Motor neuron (in vitro differentiated cells): ENCODE results near the gene STING1. TPM values are rescaled to one million over a fixed set of nuclear protein-coding genes. Genes with fewer than 3 reads are reported as not detected.
"Not testable (repeated sequence)": the region's sequence is repeated elsewhere in the genome, so short reads cannot be mapped to it uniquely, and the experiment has no call there.

ENCODE experiments used
- ATAC-seq, 8 experiments: fragments of 200-7000 bp; cut with Tn5 transposase; replicated peaks in 6 of 8; 2 replicates each; pipeline ENCODE4 v1.8.0; 2021; ENCODE audit warnings: mild to moderate bottlenecking in 8 of 8, moderate library complexity in 8 of 8
- H3K27ac ChIP-seq, 2 donors: fragments of 250-450 bp; sonication (Bioruptor Pico); 2 replicates each; pipeline ENCODE4 v1.9.0; 2021; ENCODE audit warnings: antibody characterized with exemption in 2 of 2, mild to moderate bottlenecking in 2 of 2, moderate library complexity in 1 of 2
- H3K4me1 ChIP-seq, 2 donors: fragments of 250-450 bp; sonication (Bioruptor Pico); replicated peaks in 1 of 2; 2 replicates each; pipeline ENCODE4 v1.6.1; 2021; ENCODE audit warnings: antibody characterized with exemption in 2 of 2, mild to moderate bottlenecking in 2 of 2, moderate library complexity in 1 of 2
- H3K4me3 ChIP-seq, 5 donors: fragments of 250-450 bp; sonication (Bioruptor Pico); 2 replicates each; pipeline ENCODE4 v1.9.0; 2021; ENCODE audit warnings: antibody characterized with exemption in 5 of 5, mild to moderate bottlenecking in 5 of 5, moderate library complexity in 4 of 5
- WGBS, 10 experiments: fragments of 450-650 bp; shearing (Covaris generic); methylation state at CpG; one replicate each; pipeline ENCODE4 v1.0.0; 2022; 5-methylcytosine and 5-hydroxymethylcytosine counted together
- in situ Hi-C, 9 experiments: fragments of 400-800 bp; cut with MboI; loops; one replicate each; pipeline ENCODE4 v1.15.0; 2021; ENCODE audit warnings: low sequenced_read_pairs in 9 of 9, low pct_unique_long_range_greater_than_20kb in 2 of 9; ENCODE audit not compliant: unreplicated experiment in 9 of 9
- total RNA-seq, 8 experiments: library from RNA; unstranded; fragments of 300-600 nt; gene quantifications; 2 replicates each; pipeline versions ENCODE4 v1.2.3 to v1.2.4, GENCODE V29; 2022

Gene STING1
- total RNA-seq, 8 experiments from 2014 or later: 0.16 to 30.3 (median 13.0) TPM

- ATAC-seq: no peak
- Histone ChIP-seq H3K4me1 (no peaks in the 10 kb centered on the region), H3K4me3 (no peak overlapping the region), H3K27ac (no peak overlapping the region)
- in situ Hi-C loops: no loop called here
- WGBS, 10 experiments: 88 to 100% (median 92%) methylated on average over 1 to 11 of the region's 12 CpGs; no CpG with 5 or more reads in 6 of the 10 experiments
These were observed 25.8 kb downstream of the STING1 start for GRCh38 chr5:139456776-139457175.

DNA sequence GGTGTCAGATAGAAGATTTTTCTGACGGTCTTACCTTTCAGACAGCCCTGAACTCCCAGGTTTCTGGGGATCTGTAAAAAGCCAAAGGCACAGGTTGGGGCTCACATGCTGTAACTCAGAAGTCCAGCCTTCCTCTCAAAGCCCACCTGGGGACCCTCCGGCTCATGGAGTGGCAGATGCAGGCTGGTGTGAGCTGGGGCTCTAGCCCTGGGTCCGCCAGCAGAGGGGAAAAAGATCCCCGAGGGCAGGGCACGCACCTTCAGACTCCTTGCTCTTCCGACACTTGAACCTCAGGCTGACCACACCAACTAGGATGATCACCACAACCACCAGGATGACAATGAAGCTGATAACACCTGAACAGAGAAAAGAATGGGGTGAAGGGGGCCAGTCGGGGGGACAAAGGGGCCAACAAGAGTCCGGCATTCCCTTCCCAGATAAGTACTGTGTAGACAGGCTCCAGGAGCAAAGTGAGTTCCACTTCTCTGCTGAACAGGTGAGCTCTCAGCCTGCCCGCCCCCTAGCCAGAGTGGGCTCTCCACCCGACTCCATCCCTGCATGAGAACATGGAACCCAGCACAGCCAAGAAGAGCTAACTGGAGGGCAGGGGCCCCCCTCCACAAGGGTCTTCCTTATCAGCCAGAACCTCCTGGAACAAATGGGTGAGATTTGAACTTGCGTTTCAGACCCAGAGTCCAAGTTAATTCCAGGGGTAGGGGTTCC is 27.8 kb downstream of the STING1 start:
- H3K4me3 ChIP-seq: no peak overlapping the region
- in situ Hi-C loops: no loop called here
- WGBS, 10 experiments: 40 to 89% (median 54%) methylated on average over 1 to 4 of the region's 11 CpGs; no CpG with 5 or more reads in 4 of the 10 experiments
- no peaks in the 10 kb centered on the region for H3K4me1 ChIP-seq
- no peak for ATAC-seq
- no peak overlapping the region for H3K27ac ChIP-seq

DNA sequence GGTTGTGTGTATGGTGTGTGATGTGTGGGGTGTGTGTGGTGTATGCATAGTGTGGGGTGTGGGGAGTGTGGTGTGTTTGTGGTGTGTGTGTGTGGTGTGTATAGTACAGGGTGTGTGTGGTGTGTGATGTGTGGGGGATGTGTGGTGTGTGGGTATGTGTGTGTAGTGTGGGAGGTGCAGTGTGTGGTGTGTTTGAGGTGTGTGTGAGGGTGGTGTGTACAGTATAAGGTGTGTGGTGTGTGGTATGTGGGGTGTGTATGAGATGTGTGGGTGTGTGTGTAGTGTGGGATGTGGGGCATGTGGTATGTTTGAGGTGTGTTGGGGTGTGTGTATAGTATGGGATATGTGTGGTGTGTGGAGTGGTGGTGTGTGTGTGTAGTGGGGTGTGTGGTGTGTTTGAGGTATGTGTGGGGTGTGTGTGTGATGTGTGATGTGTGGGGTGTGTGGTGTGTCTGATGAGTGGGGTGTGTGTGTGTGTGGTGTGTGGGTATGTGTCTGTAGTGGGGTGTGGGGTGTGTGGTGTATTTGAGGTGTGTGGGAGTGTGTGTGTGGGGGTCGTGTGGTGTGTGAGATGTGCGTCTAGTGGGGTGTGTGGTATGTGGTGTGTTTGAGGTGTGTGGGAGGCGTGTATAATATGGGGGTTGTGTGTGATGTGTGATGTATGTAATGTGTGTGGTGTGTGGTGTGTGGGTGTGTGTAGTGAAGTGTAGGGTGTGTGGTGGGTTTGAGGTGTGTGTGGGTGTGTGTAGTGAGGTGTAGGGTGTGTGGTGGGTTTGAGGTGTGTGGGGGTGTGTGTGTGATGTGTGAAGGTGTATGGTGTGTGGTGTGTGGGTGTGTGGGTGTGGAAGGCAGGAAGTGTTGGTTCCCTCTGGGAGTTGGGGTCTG is 28.6 kb downstream of the STING1 start:
- WGBS, 10 experiments: 89 to 100% (median 93%) methylated on average over 1 to 3 of the region's 3 CpGs; no CpG with 5 or more reads in 7 of the 10 experiments
- in situ Hi-C loops: no loop called here
- Histone ChIP-seq H3K27ac (no peak overlapping the region), H3K4me1 (no peaks in the 10 kb centered on the region), H3K4me3 (no peak overlapping the region)
- ATAC-seq: peak in 1 of 8 experiments; percentile 16

GRCh38 chr5:139451878-139452660 is 30.5 kb downstream of the STING1 start:
- WGBS, 10 experiments: 40 to 86% (median 83%) methylated on average over 1 of the region's 3 CpGs; no CpG with 5 or more reads in 7 of the 10 experiments
- H3K4me1 ChIP-seq: no peaks in the 10 kb centered on the region
- ATAC-seq: peak in 1 of 8 experiments; percentile 16
- no peak overlapping the region for H3K27ac ChIP-seq
- in situ Hi-C loops: no loop called here
- no peak overlapping the region for H3K4me3 ChIP-seq

DNA sequence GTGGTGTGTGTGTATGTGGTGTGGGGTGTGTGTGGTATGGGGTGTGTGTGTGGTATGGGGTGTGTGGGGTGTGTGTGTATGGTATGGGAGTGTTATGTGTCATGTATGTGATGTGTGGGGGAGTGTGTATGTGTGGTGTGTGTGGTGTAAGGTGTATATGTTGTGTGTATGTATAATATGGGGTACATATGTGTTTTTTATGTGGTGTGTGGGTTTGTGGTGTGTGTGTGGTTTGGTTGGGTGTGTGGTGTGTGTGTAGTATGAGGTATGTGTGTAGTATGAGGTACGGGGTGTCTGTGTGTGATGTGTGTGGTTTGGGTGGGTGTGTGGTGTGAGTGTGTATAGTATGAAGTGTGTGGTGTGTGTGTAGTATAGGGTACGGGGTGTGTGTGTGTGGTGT is 31.4 kb downstream of the STING1 start:
- in situ Hi-C loops: no loop called here
- no peaks in the 10 kb centered on the region for H3K4me1 ChIP-seq
- ATAC-seq: no peak
- 57 to 100% (median 90%) methylated on average over 1 to 2 of the region's 2 CpGs; no CpG with 5 or more reads in 5 of the 10 experiments for WGBS, 10 experiments
- no peak overlapping the region for H3K27ac ChIP-seq
- no peak overlapping the region for H3K4me3 ChIP-seq

DNA sequence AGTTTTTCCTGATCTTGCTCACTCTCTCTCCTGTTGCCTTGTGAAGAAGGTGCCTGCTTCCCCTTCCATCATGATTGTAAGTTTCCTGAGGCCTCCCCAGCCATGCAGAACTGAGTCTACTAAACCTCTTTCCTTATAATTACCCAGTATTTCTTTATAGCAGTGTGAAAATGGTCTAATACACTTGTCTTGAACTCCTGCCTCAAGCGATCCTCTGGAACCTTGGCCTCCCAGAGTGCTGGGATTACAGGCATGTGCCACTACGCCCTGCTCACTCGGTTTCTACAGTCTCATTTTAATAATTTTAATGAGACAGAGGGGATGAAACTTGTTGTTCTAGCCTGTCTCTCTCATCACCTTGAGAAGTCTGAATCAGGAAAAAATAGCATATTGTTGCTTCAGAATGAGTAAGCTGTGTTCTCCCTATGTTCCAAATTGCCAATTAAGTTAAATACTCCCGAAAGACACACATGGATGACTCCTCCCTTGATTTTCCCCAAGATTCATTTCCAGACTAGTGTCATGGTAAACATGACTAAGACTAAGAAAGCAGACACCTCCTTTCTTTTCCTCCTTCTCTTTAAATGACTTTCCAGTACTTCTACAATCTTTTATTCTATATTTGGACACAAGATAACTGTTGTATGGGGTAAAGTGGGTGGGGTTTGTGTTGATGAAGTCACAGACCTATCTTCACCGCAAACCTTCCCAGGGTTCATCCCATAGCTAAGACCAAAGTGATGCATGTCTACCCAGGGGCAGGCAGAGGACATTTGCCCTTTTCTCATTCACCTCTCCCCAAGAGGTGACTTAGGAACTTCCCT is 35.4 kb downstream of the STING1 start:
- ATAC-seq: peak in 2 of 8 experiments; percentile 51 to 63
- Histone ChIP-seq H3K4me1 (peaks cover 13% of the 10 kb centered on the region in 2 donors), H3K4me3 (no peak overlapping the region), H3K27ac (no peak overlapping the region)
- in situ Hi-C loops: loop anchor here in 2 of 9 experiments (25.0 kb wide), 2 partner anchors 315 to 340 kb away; partner anchors contain the start of gene PSD2 (in 1 of the 2)
- 50 to 100% (median 74%) methylated on average over 2 to 5 of the region's 5 CpGs; no CpG with 5 or more reads in 1 of the 10 experiments for WGBS, 10 experiments

GRCh38 chr5:139445325-139446170 is 37.0 kb downstream of the STING1 start:
- Histone ChIP-seq H3K4me1 (peaks cover 13% of the 10 kb centered on the region in 2 donors), H3K27ac (no peak overlapping the region), H3K4me3 (no peak overlapping the region)
- in situ Hi-C loops: loop anchor here in 2 of 9 experiments (25.0 kb wide), 2 partner anchors 317 to 342 kb away; partner anchors contain the start of gene PSD2 (in 1 of the 2)
- WGBS, 10 experiments: 33 to 80% (median 48%) methylated on average over 1 to 6 of the region's 7 CpGs; no CpG with 5 or more reads in 2 of the 10 experiments
- peak in 4 of 8 experiments; percentile 14 to 62 (median 44) for ATAC-seq

DNA sequence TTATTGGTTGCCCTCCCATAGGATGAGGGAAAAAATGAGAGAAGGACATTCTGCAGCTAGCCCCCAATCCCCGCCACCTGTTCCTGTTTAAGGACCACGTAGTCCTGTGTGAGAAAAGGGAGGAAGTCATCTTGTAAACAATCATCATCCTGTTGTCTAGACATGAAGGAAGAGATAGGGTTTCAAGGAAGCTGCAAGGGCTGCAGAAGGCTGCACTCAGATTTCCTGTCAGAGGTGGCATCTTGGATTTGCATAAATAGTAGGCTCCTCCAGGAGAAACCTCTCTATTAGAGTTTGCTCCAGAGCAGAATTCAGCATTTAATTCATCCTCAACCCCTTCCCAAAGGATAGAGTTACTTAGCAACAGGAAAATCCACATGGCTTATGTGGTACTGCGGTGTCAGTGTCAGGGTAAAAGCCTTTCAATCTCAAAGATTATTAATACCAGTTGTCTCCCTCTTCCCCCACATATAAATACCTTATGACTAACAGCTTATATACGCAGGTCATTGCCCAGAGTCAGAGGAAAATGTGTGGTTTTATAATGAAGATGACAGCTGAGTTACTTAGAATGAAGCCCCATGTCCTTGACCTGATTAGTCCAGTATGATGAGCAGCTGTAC is 38.6 kb downstream of the STING1 start:
- in situ Hi-C loops: loop anchor here in 2 of 9 experiments (25.0 kb wide), 2 partner anchors 318 to 343 kb away; partner anchors contain the start of gene PSD2 (in 1 of the 2)
- no peak overlapping the region for H3K4me3 ChIP-seq
- H3K4me1 ChIP-seq: peaks cover 17 to 18% of the 10 kb centered on the region in 2 donors
- peak in 7 of 8 experiments; percentile 4 to 53 (median 23) for ATAC-seq
- H3K27ac ChIP-seq: peak overlapping the region in 1 of 2 donors; percentile 5
- WGBS, 10 experiments: 0 to 67% (median 48%) methylated on average over 1 to 4 of the region's 4 CpGs; no CpG with 5 or more reads in 2 of the 10 experiments

DNA sequence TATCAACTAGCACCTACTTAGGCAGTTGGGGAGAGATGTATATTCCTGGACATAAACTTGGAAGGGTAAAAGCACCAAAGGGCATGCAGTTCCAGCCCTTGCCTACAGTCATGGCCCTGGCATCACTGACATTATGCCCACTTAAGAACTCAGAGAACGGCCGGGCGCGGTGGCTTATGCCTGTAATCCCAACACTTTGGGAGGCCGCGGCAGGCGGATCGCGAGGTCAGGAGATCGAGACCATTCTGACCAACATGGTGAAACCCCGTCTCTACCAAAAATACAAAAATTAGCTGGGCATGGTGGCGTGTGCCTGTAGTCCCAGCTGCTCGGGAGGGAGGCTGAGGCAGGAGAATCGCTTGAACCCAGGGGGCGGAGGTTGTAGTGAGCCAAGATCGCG is 42.1 kb downstream of the STING1 start:
- H3K4me1 ChIP-seq: peaks cover 17 to 20% of the 10 kb centered on the region in 2 donors
- 80 to 100% (median 96%) methylated on average over 1 to 12 of the region's 17 CpGs; no CpG with 5 or more reads in 3 of the 10 experiments for WGBS, 10 experiments
- ATAC-seq, H3K27ac ChIP-seq, H3K4me3 ChIP-seq: not testable (repeated sequence)
- in situ Hi-C loops: loop anchor here in 2 of 9 experiments (25.0 kb wide), 2 partner anchors 322 to 347 kb away; partner anchors contain the start of gene PSD2 (in 1 of the 2)

DNA sequence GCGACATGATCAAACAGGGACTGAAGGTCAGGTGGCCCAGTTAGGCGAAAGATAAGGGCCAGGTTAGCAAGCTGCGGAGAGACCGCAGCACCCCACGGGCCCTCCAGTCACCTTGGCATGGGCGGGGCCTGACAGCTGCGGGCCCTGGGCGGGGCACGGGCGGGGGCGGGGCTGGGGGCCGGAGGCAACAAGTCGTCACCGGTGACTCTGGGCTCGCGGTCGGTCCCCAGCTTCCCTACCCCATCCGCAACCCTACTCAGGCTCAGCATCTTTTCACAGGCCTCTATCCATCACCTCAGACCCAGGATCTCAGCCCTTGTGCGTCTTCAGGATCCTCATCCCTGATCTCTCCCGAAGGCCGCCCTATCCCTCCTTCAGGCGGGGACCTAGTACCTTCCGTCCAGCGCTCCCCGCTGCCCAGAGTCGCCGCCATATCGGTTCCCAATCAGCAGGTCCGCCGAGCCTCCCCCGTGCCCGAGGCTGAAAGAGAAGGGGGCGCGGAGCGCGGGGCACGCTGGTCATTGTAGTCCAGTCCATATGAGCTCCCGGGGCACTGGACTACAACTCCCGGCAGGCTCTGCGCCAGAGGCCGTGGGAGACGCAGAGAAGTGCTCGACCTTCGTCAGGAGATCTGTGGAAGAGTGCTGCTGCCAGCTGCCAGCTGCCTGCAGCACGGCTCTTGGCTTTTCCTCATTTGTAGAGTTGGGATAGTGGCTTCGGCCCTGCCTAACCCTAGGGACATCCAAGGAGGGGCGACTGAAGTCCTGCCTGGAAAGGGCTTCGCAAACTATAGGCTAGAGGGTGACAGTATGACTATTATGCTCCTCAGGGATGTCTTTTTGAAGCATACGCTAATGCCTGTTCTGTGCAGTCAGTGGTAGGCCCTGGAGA is 43.3 kb downstream of the STING1 start, which contains the start of gene DNAJC18:
Gene DNAJC18, minus strand, starts transcription at position 513 of the 891 bp plus-strand sequence. Its CDS starts 80 bp downstream, at position 433.
- Histone ChIP-seq H3K4me1 (peaks cover 15 to 17% of the 10 kb centered on the region in 2 donors), H3K4me3 (peak within 1 kb of the TSS; percentile 75 to 98 (median 95)), H3K27ac (peak within 1 kb of the TSS; percentile 83 to 90)
- peak; percentile 95 to 99 (median 98) for ATAC-seq
- 0 to 100% (median 1%) methylated on average over 1 to 12 of the region's 49 CpGs; no CpG with 5 or more reads in 3 of the 10 experiments for WGBS, 10 experiments
- in situ Hi-C loops: loop anchor here in 2 of 9 experiments (25.0 kb wide), 2 partner anchors 323 to 348 kb away; partner anchors contain the start of gene PSD2 (in 1 of the 2)
